ENCODE measurements around the gene IL1RAPL1. TPM values are rescaled to one million over a fixed set of nuclear protein-coding genes. Genes with fewer than 3 reads are reported as not detected.

The IL1RAPL1 gene
- total RNA-seq, 2 donors from 2014 or later = 0.66 to 1.1 TPM

GRCh38 chrX:29012867-29013266 lies 425.6 kb downstream of the IL1RAPL1 start:
- no peaks in the 10 kb centered on the region for H3K4me1 Mint-ChIP-seq
- no peak overlapping the region for H3K4me3 Mint-ChIP-seq
- H3K9ac ChIP-seq (ENCODE audit: extremely low read depth, low read length, poor library complexity, severe bottlenecking) = no peak overlapping the region
- no peak overlapping the region for H3K4me3 ChIP-seq (ENCODE audit: low read length)
- no peaks in the 10 kb centered on the region for H3K36me3 Mint-ChIP-seq (ENCODE audit: low read depth)
- H3K4me1 ChIP-seq (ENCODE audit: control insufficient read depth, insufficient read depth, low read length) = no peaks in the 10 kb centered on the region
- no peak overlapping the region for H3K27ac ChIP-seq (ENCODE audit: low read depth, low read length)
- no peaks in the 10 kb centered on the region for H3K9me3 ChIP-seq (ENCODE audit: control insufficient read depth, low read length)
- no peaks in the 10 kb centered on the region for H3K27me3 ChIP-seq (ENCODE audit: control insufficient read depth, insufficient read depth, low read length, poor library complexity, severe bottlenecking)
- no peaks in the 10 kb centered on the region for H3K27me3 Mint-ChIP-seq (ENCODE audit: insufficient read depth)
- no peak overlapping the region for H3K27ac Mint-ChIP-seq
- DNase-seq = no peak
- H3K36me3 ChIP-seq (ENCODE audit: control insufficient read depth, insufficient read depth, low read length) = no peaks in the 10 kb centered on the region
- peaks cover 16% of the 10 kb centered on the region for H3K9me3 Mint-ChIP-seq
- no peak for TF ChIP-seq CTCF (conservative IDR thresholded peaks at IDR 0.05)

GRCh38 chrX:29023207-29023606 lies 436.0 kb downstream of the IL1RAPL1 start:
- no peaks in the 10 kb centered on the region for H3K9me3 ChIP-seq (ENCODE audit: control insufficient read depth, low read length)
- H3K36me3 ChIP-seq (ENCODE audit: control insufficient read depth, insufficient read depth, low read length) = no peaks in the 10 kb centered on the region
- H3K9ac ChIP-seq (ENCODE audit: extremely low read depth, low read length, poor library complexity, severe bottlenecking) = no peak overlapping the region
- H3K4me3 Mint-ChIP-seq = no peak overlapping the region
- TF ChIP-seq CTCF (conservative IDR thresholded peaks at IDR 0.05) = no peak
- H3K27ac ChIP-seq (ENCODE audit: low read depth, low read length) = no peak overlapping the region
- no peak overlapping the region for H3K4me3 ChIP-seq (ENCODE audit: low read length)
- DNase-seq = no peak
- H3K27me3 Mint-ChIP-seq (ENCODE audit: insufficient read depth) = no peaks in the 10 kb centered on the region
- no peaks in the 10 kb centered on the region for H3K4me1 Mint-ChIP-seq
- no peaks in the 10 kb centered on the region for H3K4me1 ChIP-seq (ENCODE audit: control insufficient read depth, insufficient read depth, low read length)
- H3K27ac Mint-ChIP-seq = no peak overlapping the region
- H3K36me3 Mint-ChIP-seq (ENCODE audit: low read depth) = no peaks in the 10 kb centered on the region
- H3K27me3 ChIP-seq (ENCODE audit: control insufficient read depth, insufficient read depth, low read length, poor library complexity, severe bottlenecking) = no peaks in the 10 kb centered on the region
- H3K9me3 Mint-ChIP-seq = no peaks in the 10 kb centered on the region

DNA sequence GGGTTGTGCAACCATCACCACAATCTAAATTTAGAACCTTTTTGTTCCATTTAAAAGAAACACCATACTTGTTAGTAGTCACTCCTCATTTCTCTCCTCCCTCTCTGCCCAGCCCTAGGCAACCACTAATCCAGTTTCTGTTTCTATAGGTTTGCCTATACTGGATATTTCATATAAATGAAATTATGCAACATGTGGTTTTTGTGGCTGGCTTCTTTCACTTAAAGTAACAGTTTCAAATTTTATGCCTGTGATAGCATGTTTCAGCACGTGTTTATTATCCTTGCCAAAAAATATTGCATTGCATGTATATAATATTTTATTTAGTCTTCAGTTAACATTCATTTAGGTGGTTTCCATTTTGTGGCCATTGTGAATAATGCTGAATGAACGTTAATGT lies 437.6 kb downstream of the IL1RAPL1 start:
- H3K4me3 ChIP-seq (ENCODE audit: low read length) = no peak overlapping the region

More for the DNA sequence above, 437.6 kb downstream of the IL1RAPL1 start:
- no peak for TF ChIP-seq CTCF (conservative IDR thresholded peaks at IDR 0.05)
- Mint-ChIP-seq H3K4me3 (no peak overlapping the region), H3K9me3 (no peaks in the 10 kb centered on the region), H3K27me3 (ENCODE audit: insufficient read depth) (no peaks in the 10 kb centered on the region), H3K36me3 (ENCODE audit: low read depth) (no peaks in the 10 kb centered on the region), H3K27ac (no peak overlapping the region), H3K4me1 (no peaks in the 10 kb centered on the region)
- Histone ChIP-seq H3K36me3 (ENCODE audit: control insufficient read depth, insufficient read depth, low read length) (no peaks in the 10 kb centered on the region), H3K4me1 (ENCODE audit: control insufficient read depth, insufficient read depth, low read length) (no peaks in the 10 kb centered on the region), H3K9ac (ENCODE audit: extremely low read depth, low read length, poor library complexity, severe bottlenecking) (no peak overlapping the region), H3K9me3 (ENCODE audit: control insufficient read depth, low read length) (no peaks in the 10 kb centered on the region), H3K27me3 (ENCODE audit: control insufficient read depth, insufficient read depth, low read length, poor library complexity, severe bottlenecking) (no peaks in the 10 kb centered on the region), H3K27ac (ENCODE audit: low read depth, low read length) (no peak overlapping the region)
- WGBS, 2 experiments (ENCODE audit: insufficient coverage in 1 of 2, insufficient read length in 1 of 2) = 95% methylated on average over 1 of the region's 2 CpGs; no CpG with 5 or more reads in 1 of the 2 experiments
- DNase-seq = no peak
